IMR-90 (cell line): ENCODE data around the gene PTPRN2. TPM values are rescaled to one million over a fixed set of nuclear protein-coding genes. Genes with fewer than 3 reads are reported as not detected.

Experiments
- ATAC-seq: fragments of 200-7000 bp; cut with Tn5 transposase; 2 replicates; pipeline ENCODE4 v1.9.1; 2020; ENCODE audit warnings: low read depth, mild to moderate bottlenecking, moderate library complexity
- BruUV-seq: library from RNA; stranded (reverse); fragments of 400-500 nt; replicated peaks from 2 replicates; lab custom pipeline; 2021; lab: Mats Ljungman, UMichigan
- CTCF ChIA-PET: fragments of 300-600 bp; formaldehyde crosslinking; extraction: SDS; loops from one replicate; lab custom pipeline; 2021; ENCODE audit warnings: antibody characterized with exemption; lab: Yijun Ruan, JAX
- POLR2A ChIA-PET: fragments of 300-600 bp; sonication (Branson Sonifier 250); formaldehyde crosslinking; loops from one replicate; lab custom pipeline; 2022; ENCODE audit warnings: antibody characterized with exemption; ENCODE audit not compliant: unreplicated experiment; lab: Charles Lee
- DNase-seq: peaks from one replicate; pipeline ENCODE4 v3.0.0; 2013
- H2AFZ ChIP-seq: replicated peaks from 2 replicates; pipeline ENCODE3; 2013; ENCODE audit warnings: low read length, mild to moderate bottlenecking; ENCODE audit not compliant: poor library complexity
- H2AK5ac ChIP-seq: 2 replicates; pipeline ENCODE4 v1.6.1; 2013; ENCODE audit warnings: low read depth, low read length, inconsistent platforms
- H2AK9ac ChIP-seq: replicated peaks from 2 replicates; pipeline ENCODE3; 2013; ENCODE audit warnings: mild to moderate bottlenecking, low read depth, low read length, moderate library complexity; ENCODE audit not compliant: poor library complexity
- H2BK120ac ChIP-seq: 2 replicates; pipeline ENCODE4 v1.6.1; 2013; ENCODE audit warnings: low read depth, low read length, inconsistent platforms
- H2BK15ac ChIP-seq: 3 replicates; pipeline ENCODE4 v1.6.1; 2013; ENCODE audit warnings: low read depth, low read length, inconsistent platforms
- H2BK20ac ChIP-seq: 2 replicates; pipeline ENCODE4 v1.6.1; 2013; ENCODE audit warnings: low read depth, mild to moderate bottlenecking, inconsistent platforms, low read length, moderate library complexity
- H2BK5ac ChIP-seq: 2 replicates; pipeline ENCODE4 v1.6.1; 2013; ENCODE audit warnings: mild to moderate bottlenecking, low read depth, low read length, inconsistent platforms; ENCODE audit not compliant: poor library complexity, severe bottlenecking
- H3K14ac ChIP-seq: replicated peaks from 2 replicates; pipeline ENCODE4 v1.6.1; 2013; ENCODE audit warnings: low read depth, low read length, inconsistent platforms
- H3K18ac ChIP-seq: 2 replicates; pipeline ENCODE4 v1.6.1; 2013; ENCODE audit warnings: low read depth, low read length, control low read depth
- H3K23ac ChIP-seq: 2 replicates; pipeline ENCODE4 v1.6.1; 2013; ENCODE audit warnings: low read depth, low read length, inconsistent platforms
- H3K27ac ChIP-seq: 2 replicates; pipeline ENCODE4 v1.5.1; 2013; ENCODE audit warnings: mild to moderate bottlenecking, control low read depth, low read length; ENCODE audit not compliant: insufficient read depth
- H3K27me3 ChIP-seq: 2 replicates; pipeline ENCODE4 v1.6.1; 2013; ENCODE audit warnings: low read length; ENCODE audit not compliant: control insufficient read depth, insufficient read depth
- H3K36me3 ChIP-seq: 2 replicates; pipeline ENCODE4 v1.6.1; 2013; ENCODE audit warnings: low read length, mixed read lengths; ENCODE audit not compliant: control insufficient read depth, insufficient read depth
- H3K4ac ChIP-seq: 2 replicates; pipeline ENCODE4 v1.6.1; 2013; ENCODE audit warnings: low read depth, low read length, inconsistent platforms
- H3K4me1 ChIP-seq: 2 replicates; pipeline ENCODE4 v1.6.1; 2013; ENCODE audit warnings: low read length, mixed read lengths; ENCODE audit not compliant: control insufficient read depth, insufficient read depth
- H3K4me2 ChIP-seq: 2 replicates; pipeline ENCODE4 v1.6.1; 2013; ENCODE audit warnings: low read depth, mild to moderate bottlenecking, control low read depth, low read length, moderate library complexity
- H3K4me3 ChIP-seq: 2 replicates; pipeline ENCODE4 v1.5.1; 2013; ENCODE audit warnings: low read depth, mild to moderate bottlenecking, control low read depth, low read length, moderate library complexity; ENCODE audit not compliant: insufficient read depth
- H3K56ac ChIP-seq: 2 replicates; pipeline ENCODE4 v1.6.1; 2013; ENCODE audit warnings: low read length, inconsistent platforms; ENCODE audit not compliant: insufficient read depth; ENCODE audit errors: extremely low read depth
- H3K79me1 ChIP-seq, 2 experiments: 2 replicates each; pipeline ENCODE4 v1.6.1; 2013; ENCODE audit warnings: low read length in 2 of 2, inconsistent platforms in 1 of 2, low read depth in 1 of 2
- H3K9ac ChIP-seq: 2 replicates; pipeline ENCODE4 v1.6.1; 2013; ENCODE audit warnings: low read depth, low read length, control low read depth
- H3K9me1 ChIP-seq: 2 replicates; pipeline ENCODE4 v1.6.1; 2013; ENCODE audit warnings: low read length, inconsistent platforms; ENCODE audit not compliant: insufficient read depth
- H3K9me3 ChIP-seq: 2 replicates; pipeline ENCODE4 v1.6.1; 2013; ENCODE audit warnings: low read length; ENCODE audit not compliant: control insufficient read depth, insufficient read depth
- H4K20me1 ChIP-seq: 2 replicates; pipeline ENCODE4 v1.6.1; 2013; ENCODE audit warnings: low read length, inconsistent platforms; ENCODE audit not compliant: insufficient read depth
- H4K5ac ChIP-seq: 2 replicates; pipeline ENCODE4 v1.6.1; 2013; ENCODE audit warnings: mild to moderate bottlenecking, low read depth, low read length, control low read depth
- H4K8ac ChIP-seq, 2 experiments: 2 replicates each; pipeline ENCODE4 v1.6.1; 2013; ENCODE audit warnings: low read depth in 2 of 2, low read length in 2 of 2, control low read depth in 1 of 2, inconsistent platforms in 1 of 2
- H4K91ac ChIP-seq: 2 replicates; pipeline ENCODE4 v1.6.1; 2013; ENCODE audit warnings: low read depth, low read length, inconsistent platforms; ENCODE audit not compliant: insufficient read depth
- BHLHE40 ChIP-seq: fragments of 150-350 bp; IDR thresholded peaks from 2 replicates; pipeline ENCODE4 v1.6.1; 2016; ENCODE audit warnings: mild to moderate bottlenecking, low read depth, low read length
- CEBPB ChIP-seq: IDR thresholded peaks from 2 replicates; pipeline ENCODE4 v1.6.1; 2012; ENCODE audit warnings: low read depth, low read length, improper control_type of control experiment
- CHD1 ChIP-seq: IDR thresholded peaks from 2 replicates; pipeline ENCODE4 v1.6.1; 2012; ENCODE audit warnings: low read depth, low read length, improper control_type of control experiment
- CTCF ChIP-seq: conservative IDR thresholded peaks from 2 replicates; pipeline ENCODE4 v1.5.1; 2012; ENCODE audit warnings: mild to moderate bottlenecking, low read depth, low read length, improper control_type of control experiment
- ELK1 ChIP-seq: fragments of 150-350 bp; IDR thresholded peaks from 2 replicates; pipeline ENCODE4 v1.6.1; 2016; ENCODE audit warnings: low read depth, mild to moderate bottlenecking, low read length, moderate library complexity, borderline replicate concordance
- FOS ChIP-seq: fragments of 150-350 bp; IDR thresholded peaks from 2 replicates; pipeline ENCODE4 v1.6.1; 2016; ENCODE audit warnings: low read depth, low read length
- MAFK ChIP-seq: IDR thresholded peaks from 2 replicates; pipeline ENCODE4 v1.6.1; 2012; ENCODE audit warnings: low read depth, low read length, improper control_type of control experiment
- MAZ ChIP-seq: IDR thresholded peaks from 2 replicates; pipeline ENCODE4 v1.6.1; 2012; ENCODE audit warnings: low read depth, mild to moderate bottlenecking, low read length, improper control_type of control experiment, moderate library complexity, borderline replicate concordance
- MXI1 ChIP-seq: IDR thresholded peaks from 2 replicates; pipeline ENCODE4 v1.6.1; 2012; ENCODE audit warnings: low read depth, mild to moderate bottlenecking, low read length, moderate library complexity, borderline replicate concordance
- NFE2L2 ChIP-seq: fragments of 150-350 bp; IDR thresholded peaks from 2 replicates; pipeline ENCODE4 v1.6.1; 2016; ENCODE audit warnings: low read depth, mild to moderate bottlenecking, low read length
- POLR2A ChIP-seq: IDR thresholded peaks from 2 replicates; pipeline ENCODE4 v1.6.1; 2012; ENCODE audit warnings: mild to moderate bottlenecking, low read depth, low read length
- RAD21 ChIP-seq: IDR thresholded peaks from 2 replicates; pipeline ENCODE4 v1.6.1; 2012; ENCODE audit warnings: low read length, improper control_type of control experiment
- RCOR1 ChIP-seq: IDR thresholded peaks from 2 replicates; pipeline ENCODE4 v1.6.1; 2012; ENCODE audit warnings: mild to moderate bottlenecking, low read length, improper control_type of control experiment; ENCODE audit not compliant: insufficient replicate concordance
- RFX5 ChIP-seq: IDR thresholded peaks from 2 replicates; pipeline ENCODE4 v1.8.0; 2012; ENCODE audit warnings: low read depth, mild to moderate bottlenecking, low read length, moderate library complexity
- SMC3 ChIP-seq: fragments of 150-350 bp; IDR thresholded peaks from 2 replicates; pipeline ENCODE4 v1.6.1; 2016; ENCODE audit warnings: low read depth, mild to moderate bottlenecking, antibody characterized with exemption, low read length, moderate library complexity
- USF2 ChIP-seq: fragments of 150-350 bp; IDR thresholded peaks from 2 replicates; pipeline ENCODE4 v1.6.1; 2017; ENCODE audit warnings: mild to moderate bottlenecking, antibody characterized with exemption, low read length, low read depth
- WGBS, 2 experiments: methylation state at CpG; one replicate each; pipeline versions ENCODE4 v1.1.5 to v1.1.7; 2013; ENCODE audit warnings: missing lambda C conversion rate in 2 of 2; ENCODE audit not compliant: insufficient read length in 1 of 2; ENCODE audit errors: extremely low coverage in 2 of 2; 5-methylcytosine and 5-hydroxymethylcytosine counted together
- dilution Hi-C: fragments of 300-500 bp; cut with HindIII; formaldehyde crosslinking; loops from one replicate; pipeline ENCODE4 v1.14.3; 2018; ENCODE audit warnings: low sequenced_read_pairs; ENCODE audit not compliant: unreplicated experiment
- in situ Hi-C: fragments of 300-500 bp; cut with MboI; formaldehyde crosslinking; loops from 3 replicates; pipeline ENCODE4 v1.14.3; 2019; ENCODE audit warnings: low sequenced_read_pairs, inconsistent platforms, mixed read lengths
- intact Hi-C: fragments of 100-400 bp; cut with micrococcal nuclease; formaldehyde crosslinking; loops from 2 replicates; pipeline ENCODE4 v1.10.0; 2022
- polyA plus RNA-seq, 3 experiments: library from polyadenylated mRNA; depleted of rRNA; stranded (reverse); fragments of >200 nt; gene quantifications; 2 replicates each; pipeline ENCODE4 v1.2.3, GENCODE V29; 2012; ENCODE audit warnings: low replicate concordance in 1 of 3
- total RNA-seq: library from RNA; depleted of rRNA; stranded (reverse); fragments of >200 nt; gene quantifications from 2 replicates; pipeline ENCODE4 v1.2.3, GENCODE V29; 2012

The PTPRN2 gene
- total and polyA plus RNA-seq, 2 of the 4 experiments (the other 2 are of a cell fraction), result 0.03 TPM; not detected in 1

GRCh38 chr7:158053183-158053915 is 534.3 kb downstream of the PTPRN2 start:
- no peaks in the 10 kb centered on the region for H3K36me3 ChIP-seq
- H2BK120ac ChIP-seq, result no peak overlapping the region
- H3K27ac ChIP-seq, result no peak overlapping the region
- in situ Hi-C loops (no loop called here), intact Hi-C loops (no loop called here), dilution Hi-C loops (no loop called here)
- H3K9me3 ChIP-seq, result peaks cover 47% of the 10 kb centered on the region
- H4K5ac ChIP-seq, result no peak overlapping the region
- no peak overlapping the region for H2BK20ac ChIP-seq
- no peak overlapping the region for H4K91ac ChIP-seq
- no peaks in the 10 kb centered on the region for H4K20me1 ChIP-seq
- CTCF ChIA-PET, result no interaction called here
- H3K14ac ChIP-seq, result no peak overlapping the region
- no peak overlapping the region for H4K8ac ChIP-seq
- H3K4me1 ChIP-seq, result no peaks in the 10 kb centered on the region
- no peak overlapping the region for H3K18ac ChIP-seq
- 67% methylated on average over 7 of the region's 14 CpGs; no CpG with 5 or more reads in 1 of the 2 experiments for WGBS, 2 experiments
- H2BK5ac ChIP-seq, result no peak overlapping the region
- no peaks in the 10 kb centered on the region for H3K27me3 ChIP-seq
- no peak overlapping the region for H3K23ac ChIP-seq
- ATAC-seq (no peak), DNase-seq (no peak)
- no peak overlapping the region for H3K4me2 ChIP-seq
- H2AK5ac ChIP-seq, result no peak overlapping the region
- H2AFZ ChIP-seq, result no peak overlapping the region
- H3K9ac ChIP-seq, result no peak overlapping the region
- no TSS peak for BruUV-seq
- TF ChIP-seq ELK1 (no peak), USF2 (no peak), CHD1 (no peak), CTCF (no peak), MAFK (no peak), RCOR1 (no peak), POLR2A (no peak), MAZ (no peak), NFE2L2 (no peak), FOS (no peak), RAD21 (no peak), BHLHE40 (no peak), MXI1 (no peak), CEBPB (no peak), SMC3 (no peak), RFX5 (no peak)
- no peak overlapping the region for H2AK9ac ChIP-seq
- POLR2A ChIA-PET, result no interaction called here
- no peak overlapping the region for H3K4ac ChIP-seq
- H3K4me3 ChIP-seq, result no peak overlapping the region
- no peak overlapping the region for H2BK15ac ChIP-seq
- no peaks in the 10 kb centered on the region for H3K79me1 ChIP-seq
- no peaks in the 10 kb centered on the region for H3K9me1 ChIP-seq
- no peak overlapping the region for H3K56ac ChIP-seq
